ENCODE data around the gene CATSPERB. TPM values are rescaled to one million over a fixed set of nuclear protein-coding genes. Genes with fewer than 3 reads are reported as not detected.

Gene CATSPERB
- polyA plus RNA-seq, 1 experiment = not detected

DNA sequence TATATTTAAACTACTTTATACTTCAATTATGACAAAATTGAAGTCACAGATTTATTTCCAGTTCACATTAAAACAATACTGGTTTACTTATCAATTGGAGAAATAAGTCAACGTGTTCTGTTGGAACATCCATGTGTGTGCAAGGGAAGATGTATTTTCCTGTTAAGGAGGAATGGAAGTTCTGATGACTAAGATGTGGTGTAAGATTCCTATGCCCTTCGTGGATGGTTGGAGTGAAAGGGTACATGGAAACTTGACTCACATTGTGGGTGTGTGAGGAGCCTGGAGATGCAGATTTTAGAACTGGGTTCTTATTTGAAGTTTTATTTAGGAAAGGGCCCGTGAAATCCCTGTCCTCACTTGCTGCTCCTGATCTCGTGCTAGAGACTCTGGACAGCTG is 95.3 kb downstream of the CATSPERB start:
- CTCF ChIA-PET = no interaction called here

DNA sequence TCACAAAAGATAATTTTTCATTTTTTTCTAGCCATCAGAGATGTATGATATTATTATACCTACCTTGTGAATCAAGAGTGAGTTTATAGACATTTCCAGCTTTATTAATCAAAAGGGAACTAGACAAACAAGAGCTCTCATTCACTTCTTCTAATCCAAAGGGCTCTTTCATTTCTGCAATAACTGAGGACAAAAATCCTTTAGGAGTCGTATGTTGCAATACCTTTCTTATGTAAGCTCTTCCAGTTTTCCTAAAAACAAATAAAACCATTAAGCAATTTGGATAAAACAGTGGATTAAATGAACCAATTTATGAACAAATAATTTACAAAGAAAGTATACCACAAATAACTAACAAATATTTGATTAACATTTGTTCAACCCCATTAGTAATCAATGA is 107.1 kb downstream of the CATSPERB start:
- POLR2A ChIA-PET = no interaction called here
- CTCF ChIA-PET = no interaction called here
- Histone ChIP-seq H3K4me3 (ENCODE audit: low read depth, low read length) (no peak overlapping the region), H3K27me3 (ENCODE audit: control insufficient read depth, insufficient read depth, low read length) (no peaks in the 10 kb centered on the region), H3K27ac (ENCODE audit: low read depth, low read length) (no peak overlapping the region), H3K9me3 (ENCODE audit: control insufficient read depth, insufficient read depth, low read length) (no peaks in the 10 kb centered on the region)
- TF ChIP-seq, protein P1, sequence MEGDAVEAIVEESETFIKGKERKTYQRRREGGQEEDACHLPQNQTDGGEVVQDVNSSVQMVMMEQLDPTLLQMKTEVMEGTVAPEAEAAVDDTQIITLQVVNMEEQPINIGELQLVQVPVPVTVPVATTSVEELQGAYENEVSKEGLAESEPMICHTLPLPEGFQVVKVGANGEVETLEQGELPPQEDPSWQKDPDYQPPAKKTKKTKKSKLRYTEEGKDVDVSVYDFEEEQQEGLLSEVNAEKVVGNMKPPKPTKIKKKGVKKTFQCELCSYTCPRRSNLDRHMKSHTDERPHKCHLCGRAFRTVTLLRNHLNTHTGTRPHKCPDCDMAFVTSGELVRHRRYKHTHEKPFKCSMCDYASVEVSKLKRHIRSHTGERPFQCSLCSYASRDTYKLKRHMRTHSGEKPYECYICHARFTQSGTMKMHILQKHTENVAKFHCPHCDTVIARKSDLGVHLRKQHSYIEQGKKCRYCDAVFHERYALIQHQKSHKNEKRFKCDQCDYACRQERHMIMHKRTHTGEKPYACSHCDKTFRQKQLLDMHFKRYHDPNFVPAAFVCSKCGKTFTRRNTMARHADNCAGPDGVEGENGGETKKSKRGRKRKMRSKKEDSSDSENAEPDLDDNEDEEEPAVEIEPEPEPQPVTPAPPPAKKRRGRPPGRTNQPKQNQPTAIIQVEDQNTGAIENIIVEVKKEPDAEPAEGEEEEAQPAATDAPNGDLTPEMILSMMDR (IDR thresholded peaks at IDR 0.05; ENCODE audit: low read depth, low read length) = no peak
- DNase-seq (ENCODE audit: low read depth, low spot score) = no peak

More for the DNA sequence above, 95.3 kb downstream of the CATSPERB start:
- TF ChIP-seq, protein P1 (IDR thresholded peaks at IDR 0.05; ENCODE audit: low read depth, low read length) = no peak
- no peaks in the 10 kb centered on the region for H3K27me3 ChIP-seq (ENCODE audit: control insufficient read depth, insufficient read depth, low read length)
- H3K9me3 ChIP-seq (ENCODE audit: control insufficient read depth, insufficient read depth, low read length) = no peaks in the 10 kb centered on the region
- no peak overlapping the region for H3K27ac ChIP-seq (ENCODE audit: low read depth, low read length)
- DNase-seq (ENCODE audit: low read depth, low spot score) = no peak
- POLR2A ChIA-PET = no interaction called here
- H3K4me3 ChIP-seq (ENCODE audit: low read depth, low read length) = no peak overlapping the region

DNA sequence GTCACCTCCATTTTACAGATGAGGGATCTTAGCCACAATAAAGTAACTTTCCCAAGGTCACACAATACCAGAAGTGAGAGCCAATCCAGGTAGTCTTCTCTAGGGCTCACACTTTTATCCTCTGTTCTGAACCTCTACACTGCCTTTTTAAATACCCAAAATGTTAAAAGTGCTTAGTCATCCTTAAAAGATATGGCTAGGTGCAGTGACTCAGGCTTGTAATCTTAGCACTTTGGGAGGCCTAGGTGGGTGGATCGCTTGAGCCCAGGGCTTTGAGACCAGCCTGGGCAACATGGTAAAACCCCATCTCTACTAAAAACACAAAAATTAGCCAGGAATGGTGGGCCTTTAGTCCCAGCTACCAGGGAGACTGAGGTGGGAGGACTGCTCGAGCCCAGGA is 117.7 kb downstream of the CATSPERB start:
- CTCF ChIA-PET = no interaction called here
- Histone ChIP-seq H3K9me3 (ENCODE audit: control insufficient read depth, insufficient read depth, low read length) (no peaks in the 10 kb centered on the region), H3K4me3 (ENCODE audit: low read depth, low read length) (no peak overlapping the region), H3K27ac (ENCODE audit: low read depth, low read length) (no peak overlapping the region), H3K27me3 (ENCODE audit: control insufficient read depth, insufficient read depth, low read length) (no peaks in the 10 kb centered on the region)
- POLR2A ChIA-PET = no interaction called here
- TF ChIP-seq, protein P1 (IDR thresholded peaks at IDR 0.05; ENCODE audit: low read depth, low read length) = no peak
- no peak for DNase-seq (ENCODE audit: low read depth, low spot score)

DNA sequence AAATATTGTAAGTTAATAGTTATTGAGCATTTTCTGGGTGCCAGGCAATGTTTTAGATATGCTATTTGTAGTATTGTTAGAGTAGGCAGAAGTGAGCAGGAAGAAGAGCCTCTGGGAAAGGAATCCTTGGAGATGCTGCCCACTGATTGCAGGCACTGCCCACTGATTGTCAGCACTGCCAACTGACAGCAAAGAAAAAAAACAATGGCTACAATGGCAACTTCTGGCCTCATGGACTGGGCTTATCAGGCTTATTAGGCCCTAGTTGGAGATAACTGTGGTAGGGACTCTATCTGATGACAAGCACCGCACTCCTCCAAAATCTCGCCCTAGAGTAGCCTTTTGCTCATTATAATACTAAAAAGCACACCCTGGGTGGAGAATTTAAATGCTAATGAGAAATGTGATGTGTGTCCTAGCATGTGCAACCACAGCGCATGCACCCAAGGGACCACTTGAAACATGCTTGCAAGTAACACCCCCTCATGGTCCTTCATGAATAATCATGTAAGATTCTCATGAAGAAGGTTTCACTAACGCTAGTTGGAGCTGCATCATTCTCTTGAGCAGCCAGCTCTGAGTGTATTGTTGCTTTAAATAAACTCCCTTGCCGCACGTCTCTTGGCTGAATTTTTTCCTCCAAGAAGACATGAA is 118.3 kb downstream of the CATSPERB start:
- TF ChIP-seq, protein P1 (IDR thresholded peaks at IDR 0.05; ENCODE audit: low read depth, low read length) = no peak

DNA sequence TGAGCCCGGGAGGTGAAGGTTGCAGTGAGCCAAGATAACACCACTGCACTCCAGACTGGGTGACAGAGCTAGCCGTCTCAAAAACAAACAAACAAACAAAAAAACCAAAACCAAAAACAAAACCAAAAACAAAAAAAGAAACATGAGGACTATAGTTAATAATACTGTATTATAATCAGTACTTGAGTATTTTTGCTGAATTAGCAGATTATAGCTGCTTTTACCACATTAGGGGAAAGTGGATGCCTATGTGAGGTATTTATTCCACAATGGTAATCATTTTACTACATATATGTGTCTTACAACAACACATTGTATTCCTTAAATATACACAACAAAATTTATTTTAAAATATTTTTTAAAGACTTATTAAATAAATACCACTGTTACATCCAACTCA is 120.4 kb downstream of the CATSPERB start:
- no peaks in the 10 kb centered on the region for H3K27me3 ChIP-seq (ENCODE audit: control insufficient read depth, insufficient read depth, low read length)
- no peak for DNase-seq (ENCODE audit: low read depth, low spot score)
- no peaks in the 10 kb centered on the region for H3K9me3 ChIP-seq (ENCODE audit: control insufficient read depth, insufficient read depth, low read length)
- ChIA-PET CTCF (no interaction called here), POLR2A (no interaction called here)
- no peak overlapping the region for H3K4me3 ChIP-seq (ENCODE audit: low read depth, low read length)
- TF ChIP-seq, protein P1 (IDR thresholded peaks at IDR 0.05; ENCODE audit: low read depth, low read length) = no peak
- no peak overlapping the region for H3K27ac ChIP-seq (ENCODE audit: low read depth, low read length)

More for the DNA sequence above, 118.3 kb downstream of the CATSPERB start:
- CTCF ChIA-PET = no interaction called here
- H3K27me3 ChIP-seq (ENCODE audit: control insufficient read depth, insufficient read depth, low read length) = no peaks in the 10 kb centered on the region
- H3K27ac ChIP-seq (ENCODE audit: low read depth, low read length) = no peak overlapping the region
- no peak for DNase-seq (ENCODE audit: low read depth, low spot score)
- no peak overlapping the region for H3K4me3 ChIP-seq (ENCODE audit: low read depth, low read length)
- POLR2A ChIA-PET = no interaction called here
- H3K9me3 ChIP-seq (ENCODE audit: control insufficient read depth, insufficient read depth, low read length) = no peaks in the 10 kb centered on the region
